GM23338 (cell line): ENCODE results near the gene IRAK1BP1. TPM values are rescaled to one million over a fixed set of nuclear protein-coding genes. Genes with fewer than 3 reads are reported as not detected.
"Not testable (repeated sequence)": the region's sequence is repeated elsewhere in the genome, so short reads cannot be mapped to it uniquely, and the experiment has no call there.

ENCODE experiments used
- ATAC-seq: fragments of 200-7000 bp; cut with Tn5 transposase; 3 replicates; pipeline ENCODE4 v1.9.1; 2020
- DNase-seq: peaks from one replicate; pipeline ENCODE4 v3.0.0-alpha.2; 2015; ENCODE audit warnings: low spot score
- H2AFZ ChIP-seq: fragments of 200-600 bp; sonication (generic); 2 replicates; pipeline ENCODE4 v1.8.0; 2016; ENCODE audit warnings: antibody characterized with exemption, mild to moderate bottlenecking, moderate library complexity
- H3F3A ChIP-seq: fragments of 200-600 bp; sonication (generic); replicated peaks from 2 replicates; pipeline ENCODE4 v1.8.0; 2017; ENCODE audit warnings: antibody characterized with exemption, mixed run types, low read depth
- H3K27ac ChIP-seq: fragments of 200-600 bp; sonication (generic); 2 replicates; pipeline ENCODE4 v1.6.1; 2016; ENCODE audit warnings: low read depth
- H3K27me3 ChIP-seq: fragments of 200-600 bp; sonication (generic); 2 replicates; pipeline ENCODE4 v1.8.0; 2016; ENCODE audit warnings: mild to moderate bottlenecking, mixed run types, moderate library complexity; ENCODE audit not compliant: insufficient read depth
- H3K36me3 ChIP-seq: fragments of 200-600 bp; sonication (generic); 2 replicates; pipeline ENCODE4 v1.8.0; 2016; ENCODE audit warnings: mild to moderate bottlenecking; ENCODE audit not compliant: insufficient read depth
- H3K4me1 ChIP-seq: fragments of 200-600 bp; sonication (generic); 2 replicates; pipeline ENCODE4 v1.8.0; 2016; ENCODE audit warnings: mild to moderate bottlenecking, moderate library complexity; ENCODE audit not compliant: insufficient read depth
- H3K4me2 ChIP-seq: fragments of 200-600 bp; sonication (generic); 2 replicates; pipeline ENCODE4 v1.7.1; 2017; ENCODE audit warnings: mixed run types
- H3K4me3 ChIP-seq: fragments of 200-600 bp; sonication (generic); 2 replicates; pipeline ENCODE4 v1.6.1; 2016; ENCODE audit warnings: mixed run types
- H3K79me2 ChIP-seq: fragments of 200-600 bp; sonication (generic); replicated peaks from 2 replicates; pipeline ENCODE4 v1.8.0; 2017; ENCODE audit warnings: mild to moderate bottlenecking; ENCODE audit not compliant: insufficient read depth
- H3K9me2 ChIP-seq: fragments of 200-600 bp; sonication (generic); 2 replicates; pipeline ENCODE4 v1.8.0; 2017; ENCODE audit not compliant: insufficient read depth
- H4K20me1 ChIP-seq: fragments of 200-600 bp; sonication (generic); replicated peaks from 2 replicates; pipeline ENCODE4 v1.8.0; 2017; ENCODE audit warnings: mild to moderate bottlenecking; ENCODE audit not compliant: insufficient read depth
- H3K27ac Mint-ChIP-seq: 2 replicates; pipeline ENCODE4 v1.8.0; 2020; ENCODE audit warnings: inconsistent platforms, mild to moderate bottlenecking, moderate library complexity, mixed read lengths
- H3K27me3 Mint-ChIP-seq: 3 replicates; pipeline ENCODE4 v1.8.0; 2022; ENCODE audit warnings: low read depth, mild to moderate bottlenecking, moderate library complexity, mixed read lengths, inconsistent platforms; ENCODE audit not compliant: insufficient read depth, poor library complexity
- H3K36me3 Mint-ChIP-seq: 3 replicates; pipeline ENCODE4 v1.8.0; 2021; ENCODE audit warnings: low read depth, mild to moderate bottlenecking, inconsistent platforms, moderate library complexity, mixed read lengths
- H3K4me1 Mint-ChIP-seq: 3 replicates; pipeline ENCODE4 v1.8.0; 2020; ENCODE audit warnings: mild to moderate bottlenecking, inconsistent platforms, mixed read lengths
- H3K4me3 Mint-ChIP-seq: 3 replicates; pipeline ENCODE4 v1.8.0; 2021; ENCODE audit warnings: moderate library complexity, mild to moderate bottlenecking, inconsistent platforms, mixed read lengths
- H3K9me3 Mint-ChIP-seq: 3 replicates; pipeline ENCODE4 v1.8.0; 2020; ENCODE audit warnings: moderate library complexity, mild to moderate bottlenecking, inconsistent platforms, mixed read lengths
- CREB1 ChIP-seq: fragments of 250-450 bp; sonication (Bioruptor Pico); IDR thresholded peaks from 2 replicates; pipeline ENCODE4 v1.5.0; 2020; ENCODE audit warnings: low read depth, mild to moderate bottlenecking, moderate library complexity
- CTCF ChIP-seq, 2 experiments: fragments of 200-600 bp in 1 of 2; sonication (generic) in 1 of 2; conservative IDR thresholded peaks; 2 replicates each; pipeline versions ENCODE4 v1.5.1 to v1.6.1; 2016 to 2017; ENCODE audit warnings: antibody characterized with exemption in 2 of 2, low read depth in 2 of 2, mild to moderate bottlenecking in 2 of 2, moderate library complexity in 1 of 2
- EZH2 ChIP-seq: fragments of 200-600 bp; sonication (generic); IDR thresholded peaks from one replicate; pipeline ENCODE4 v1.8.0; 2017; ENCODE audit warnings: antibody characterized with exemption, mild to moderate bottlenecking, low read depth; ENCODE audit not compliant: unreplicated experiment
- NANOG ChIP-seq: IDR thresholded peaks from 2 replicates; pipeline ENCODE4 v1.6.1; 2016; ENCODE audit warnings: antibody characterized with exemption, borderline replicate concordance
- POLR2AphosphoS5 ChIP-seq: IDR thresholded peaks from 2 replicates; pipeline ENCODE4 v1.6.1; 2016; ENCODE audit warnings: antibody characterized with exemption, low read depth
- STAT1 ChIP-seq: IDR thresholded peaks from one replicate; pipeline ENCODE4 v1.6.1; 2016; ENCODE audit warnings: antibody characterized with exemption; ENCODE audit not compliant: unreplicated experiment
- ZNF114 ChIP-seq: fragments of 250-450 bp; sonication (Bioruptor Pico); IDR thresholded peaks from 2 replicates; pipeline ENCODE4 v1.5.0; 2020; ENCODE audit warnings: mild to moderate bottlenecking, moderate library complexity
- ZNF331 ChIP-seq: fragments of 250-450 bp; sonication (Bioruptor Pico); IDR thresholded peaks from 2 replicates; pipeline ENCODE4 v1.5.0; 2020; ENCODE audit warnings: low read depth, mild to moderate bottlenecking, moderate library complexity
- polyA plus RNA-seq: library from polyadenylated mRNA; unstranded; fragments of >200 nt; fragmentation: Nextera tagmentation; extraction: Ambion mirVana; gene quantifications from 2 replicates; pipeline ENCODE4 v1.2.1, GENCODE V29; 2016
- total RNA-seq: library from RNA; depleted of rRNA; stranded (reverse); fragments of >200 nt; shearing (Covaris generic); gene quantifications from 2 replicates; pipeline ENCODE4 v1.2.3, GENCODE V29; 2014
- TF ChIP-seq, protein P1 (sequence below): IDR thresholded peaks from one replicate; pipeline ENCODE4 v1.6.1; 2018; ENCODE audit warnings: antibody characterized with exemption; ENCODE audit not compliant: unreplicated experiment

The IRAK1BP1 gene
- total and polyA plus RNA-seq, 2 experiments from 2014 or later, result 12.8 to 13.5 TPM

DNA sequence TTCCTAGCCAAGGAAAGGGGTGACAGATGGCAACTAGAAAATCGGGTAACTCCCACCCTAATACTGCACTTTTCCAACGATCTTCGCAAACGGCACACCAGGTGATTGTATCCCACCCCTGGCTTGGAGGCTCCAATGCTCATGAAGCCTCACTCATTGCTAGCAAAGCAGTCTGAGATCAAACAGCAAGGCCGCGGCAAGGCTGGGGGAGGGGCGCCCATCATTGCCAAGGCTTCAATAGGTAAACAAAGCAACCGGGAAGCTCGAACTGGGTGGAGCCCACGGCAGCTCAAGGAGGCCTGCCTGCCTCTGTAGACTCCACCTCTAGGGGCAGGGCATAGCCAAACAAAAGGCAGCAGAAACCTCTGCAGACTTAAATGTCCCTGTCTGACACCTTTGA lies 53.8 kb downstream of the IRAK1BP1 start:
- not testable (repeated sequence) for H3K27ac Mint-ChIP-seq, H3K4me1 ChIP-seq, H3K27me3 Mint-ChIP-seq, H3K36me3 ChIP-seq, DNase-seq, H3K9me2 ChIP-seq, H3K4me3 Mint-ChIP-seq, H3K79me2 ChIP-seq, ATAC-seq, H3K4me1 Mint-ChIP-seq, H2AFZ ChIP-seq, H3K27me3 ChIP-seq, H3K4me3 ChIP-seq, H3K27ac ChIP-seq, H4K20me1 ChIP-seq, H3K4me2 ChIP-seq, H3F3A ChIP-seq
- Mint-ChIP-seq H3K36me3 (peaks cover 22% of the 10 kb centered on the region; the same call in 2 of the 3 replicates), H3K9me3 (peaks cover 60% of the 10 kb centered on the region)

GRCh38 chr6:78925317-78925716 lies 58.0 kb downstream of the IRAK1BP1 start:
- DNase-seq (no peak), ATAC-seq (no peak)
- H2AFZ ChIP-seq, result no peak overlapping the region
- H3K4me2 ChIP-seq, result no peak overlapping the region
- H3K4me3 Mint-ChIP-seq, result no peak overlapping the region
- H3K4me1 Mint-ChIP-seq, result no peaks in the 10 kb centered on the region
- H3K4me3 ChIP-seq, result no peak overlapping the region
- H3F3A ChIP-seq, result no peaks in the 10 kb centered on the region
- no peaks in the 10 kb centered on the region for H3K27me3 ChIP-seq
- no peaks in the 10 kb centered on the region for H3K36me3 ChIP-seq
- no peaks in the 10 kb centered on the region for H3K4me1 ChIP-seq
- H3K27ac Mint-ChIP-seq, result no peak overlapping the region
- 0 out of 2 replicates have a peak, but pooled peaks cover 3% of the 10 kb centered on the region for H3K9me2 ChIP-seq
- peaks cover 35% of the 10 kb centered on the region for H3K9me3 Mint-ChIP-seq
- H3K36me3 Mint-ChIP-seq, result peaks cover 19% of the 10 kb centered on the region; the same call in 2 of the 3 replicates
- no peaks in the 10 kb centered on the region for H3K79me2 ChIP-seq
- no peak for TF ChIP-seq STAT1
- no peaks in the 10 kb centered on the region for H4K20me1 ChIP-seq
- H3K27me3 Mint-ChIP-seq, result peaks cover 1% of the 10 kb centered on the region
- H3K27ac ChIP-seq, result no peak overlapping the region

DNA sequence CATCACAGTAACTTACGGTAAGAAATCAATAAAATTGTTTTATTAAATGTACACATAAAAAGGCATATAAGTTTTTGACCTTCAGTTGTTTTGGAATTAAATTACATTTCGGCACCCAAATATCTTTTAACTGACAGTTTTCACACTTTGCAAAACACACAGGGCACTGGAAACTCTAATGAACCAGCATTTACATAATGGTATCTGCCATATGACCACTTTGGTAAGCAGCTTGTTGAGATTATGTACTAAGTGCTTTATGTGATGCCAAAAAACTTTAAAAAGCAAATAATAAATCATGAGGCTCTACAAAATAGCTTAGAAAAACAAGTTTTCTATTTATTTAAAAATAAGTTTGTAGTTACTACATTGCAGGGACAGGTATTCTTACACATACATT lies 68.2 kb downstream of the IRAK1BP1 start:
- no peaks in the 10 kb centered on the region for H3K9me2 ChIP-seq

GRCh38 chr6:78936515-78936914 lies 69.2 kb downstream of the IRAK1BP1 start:
- Mint-ChIP-seq H3K4me1 (no peaks in the 10 kb centered on the region), H3K27me3 (peaks cover 4% of the 10 kb centered on the region), H3K36me3 (peaks cover 13% of the 10 kb centered on the region; the same call in 2 of the 3 replicates), H3K9me3 (peaks cover 2% of the 10 kb centered on the region; the same call in 1 of the 3 replicates), H3K4me3 (no peak overlapping the region), H3K27ac (no peak overlapping the region)
- Histone ChIP-seq H3K9me2 (no peaks in the 10 kb centered on the region), H3F3A (no peaks in the 10 kb centered on the region), H3K27ac (no peak overlapping the region), H3K36me3 (peaks cover 10% of the 10 kb centered on the region), H2AFZ (no peak overlapping the region), H3K27me3 (no peaks in the 10 kb centered on the region), H3K4me1 (no peaks in the 10 kb centered on the region), H3K4me3 (no peak overlapping the region), H4K20me1 (no peaks in the 10 kb centered on the region), H3K79me2 (no peaks in the 10 kb centered on the region), H3K4me2 (no peak overlapping the region)
- no peak for ATAC-seq
- no peak for DNase-seq
- no peak for TF ChIP-seq ZNF331 (CRISPR knock-in tag)
- no peak for TF ChIP-seq STAT1
- TF ChIP-seq POLR2AphosphoS5, result no peak
- TF ChIP-seq CREB1 (CRISPR knock-in tag), result no peak
- TF ChIP-seq CTCF (conservative IDR thresholded peaks at IDR 0.05; ENCODE audit: low read depth in 2 of 2), result no peak
- no peak for TF ChIP-seq NANOG
- TF ChIP-seq, protein P1, sequence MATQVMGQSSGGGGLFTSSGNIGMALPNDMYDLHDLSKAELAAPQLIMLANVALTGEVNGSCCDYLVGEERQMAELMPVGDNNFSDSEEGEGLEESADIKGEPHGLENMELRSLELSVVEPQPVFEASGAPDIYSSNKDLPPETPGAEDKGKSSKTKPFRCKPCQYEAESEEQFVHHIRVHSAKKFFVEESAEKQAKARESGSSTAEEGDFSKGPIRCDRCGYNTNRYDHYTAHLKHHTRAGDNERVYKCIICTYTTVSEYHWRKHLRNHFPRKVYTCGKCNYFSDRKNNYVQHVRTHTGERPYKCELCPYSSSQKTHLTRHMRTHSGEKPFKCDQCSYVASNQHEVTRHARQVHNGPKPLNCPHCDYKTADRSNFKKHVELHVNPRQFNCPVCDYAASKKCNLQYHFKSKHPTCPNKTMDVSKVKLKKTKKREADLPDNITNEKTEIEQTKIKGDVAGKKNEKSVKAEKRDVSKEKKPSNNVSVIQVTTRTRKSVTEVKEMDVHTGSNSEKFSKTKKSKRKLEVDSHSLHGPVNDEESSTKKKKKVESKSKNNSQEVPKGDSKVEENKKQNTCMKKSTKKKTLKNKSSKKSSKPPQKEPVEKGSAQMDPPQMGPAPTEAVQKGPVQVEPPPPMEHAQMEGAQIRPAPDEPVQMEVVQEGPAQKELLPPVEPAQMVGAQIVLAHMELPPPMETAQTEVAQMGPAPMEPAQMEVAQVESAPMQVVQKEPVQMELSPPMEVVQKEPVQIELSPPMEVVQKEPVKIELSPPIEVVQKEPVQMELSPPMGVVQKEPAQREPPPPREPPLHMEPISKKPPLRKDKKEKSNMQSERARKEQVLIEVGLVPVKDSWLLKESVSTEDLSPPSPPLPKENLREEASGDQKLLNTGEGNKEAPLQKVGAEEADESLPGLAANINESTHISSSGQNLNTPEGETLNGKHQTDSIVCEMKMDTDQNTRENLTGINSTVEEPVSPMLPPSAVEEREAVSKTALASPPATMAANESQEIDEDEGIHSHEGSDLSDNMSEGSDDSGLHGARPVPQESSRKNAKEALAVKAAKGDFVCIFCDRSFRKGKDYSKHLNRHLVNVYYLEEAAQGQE, result no peak
- no peak for TF ChIP-seq EZH2
- no peak for TF ChIP-seq ZNF114 (CRISPR knock-in tag)

More for the DNA sequence above, 68.2 kb downstream of the IRAK1BP1 start:
- no peaks in the 10 kb centered on the region for H3K79me2 ChIP-seq
- TF ChIP-seq POLR2AphosphoS5 (no peak), EZH2 (no peak)
- Mint-ChIP-seq H3K4me3 (no peak overlapping the region), H3K9me3 (peaks cover 2% of the 10 kb centered on the region; the same call in 1 of the 3 replicates), H3K36me3 (peaks cover 6% of the 10 kb centered on the region; the same call in 2 of the 3 replicates), H3K27me3 (peaks cover 4% of the 10 kb centered on the region), H3K27ac (no peak overlapping the region), H3K4me1 (no peaks in the 10 kb centered on the region)
- ATAC-seq, result no peak
- no peaks in the 10 kb centered on the region for H4K20me1 ChIP-seq
- H3K27ac ChIP-seq, result no peak overlapping the region
- no peak overlapping the region for H3K4me3 ChIP-seq
- no peaks in the 10 kb centered on the region for H3K4me1 ChIP-seq
- no peak overlapping the region for H3K4me2 ChIP-seq
- H2AFZ ChIP-seq, result no peak overlapping the region
- peaks cover under 1% of the 10 kb centered on the region; the same call in 1 of the 2 replicates for H3K36me3 ChIP-seq
- H3K27me3 ChIP-seq, result no peaks in the 10 kb centered on the region
- no peaks in the 10 kb centered on the region for H3F3A ChIP-seq
- DNase-seq, result no peak
